HepG2 (cell line): ENCODE data around the gene ZNF467.

Experiments
- ARNT ChIP-seq: fragments of 450-650 bp; IDR thresholded peaks from 2 replicates; pipeline ENCODE4 v1.6.1; 2017
- EP300 ChIP-seq, 3 experiments: sonication (generic) in 1 of 3; formaldehyde crosslinking in 1 of 3; IDR thresholded peaks; 2 replicates each; pipeline versions ENCODE4 v1.5.1 to v1.6.1; 2011 to 2020; ENCODE audit warnings: low read depth in 2 of 3, low read length in 2 of 3, borderline replicate concordance in 1 of 3, improper control_type of control experiment in 1 of 3, mild to moderate bottlenecking in 1 of 3, missing genetic modification reagents in 1 of 3, moderate library complexity in 1 of 3
- MAFK ChIP-seq, 2 experiments: IDR thresholded peaks in 1 of 2; conservative IDR thresholded peaks in 1 of 2; 2 replicates each; pipeline ENCODE4 v1.6.1; 2011; ENCODE audit warnings: improper control_type of control experiment in 2 of 2, low read length in 2 of 2
- NR3C1 ChIP-seq: sonication (generic); formaldehyde crosslinking; IDR thresholded peaks from 2 replicates; pipeline ENCODE4 v1.4.0; 2020; ENCODE audit warnings: missing genetic modification reagents
- PAF1 ChIP-seq: IDR thresholded peaks from 2 replicates; pipeline ENCODE4 v1.6.1; 2016; ENCODE audit warnings: missing genetic modification reagents, missing compliant biosample characterization
- POLR2AphosphoS5 ChIP-seq: IDR thresholded peaks from 2 replicates; pipeline ENCODE4 v1.6.1; 2012; ENCODE audit warnings: low read depth, low read length
- RFX5 ChIP-seq: IDR thresholded peaks from 2 replicates; pipeline ENCODE4 v1.6.1; 2011; ENCODE audit warnings: low read depth, low read length, improper control_type of control experiment
- THAP11 ChIP-seq: IDR thresholded peaks from 2 replicates; pipeline ENCODE4 v1.6.1; 2016; ENCODE audit warnings: missing biosample characterization, missing genetic modification reagents
- ZNF777 ChIP-seq: sonication (generic); formaldehyde crosslinking; IDR thresholded peaks from 2 replicates; pipeline ENCODE4 v1.4.0; 2020; ENCODE audit warnings: missing genetic modification reagents
- TF ChIP-seq, protein P1 (sequence below): sonication (generic); formaldehyde crosslinking; IDR thresholded peaks from 2 replicates; pipeline ENCODE4 v1.5.0; 2020; ENCODE audit warnings: mild to moderate bottlenecking, missing genetic modification reagents, moderate library complexity
- TF ChIP-seq, protein P2 (sequence below): sonication (generic); formaldehyde crosslinking; IDR thresholded peaks from 2 replicates; pipeline ENCODE4 v1.4.0; 2020; ENCODE audit warnings: missing genetic modification reagents, mild to moderate bottlenecking, borderline replicate concordance

DNA sequence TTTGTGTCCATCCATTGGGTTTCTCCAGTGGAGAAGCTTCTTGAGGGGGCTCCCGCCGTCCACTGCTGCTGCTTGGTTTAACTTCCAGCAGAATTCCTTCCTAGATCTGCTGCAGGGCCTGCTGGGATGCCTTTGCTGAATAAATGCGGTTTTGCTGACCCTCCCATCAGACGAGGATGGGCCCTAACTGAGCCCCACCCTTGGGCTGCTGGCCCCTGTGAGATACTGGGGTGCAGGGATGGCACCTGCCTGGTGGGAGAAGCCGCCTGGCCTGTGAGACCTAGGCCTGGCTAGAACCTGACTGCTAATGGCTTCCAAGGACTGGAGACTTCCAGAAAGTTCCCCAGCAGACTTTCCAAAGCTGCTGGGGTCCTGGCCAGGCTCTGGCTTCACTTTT lies 43.8 kb downstream of the ZNF467 start:
- TF ChIP-seq RFX5 (no peak), NR3C1 (CRISPR knock-in tag) (no peak), THAP11 (no peak), POLR2AphosphoS5 (no peak), ARNT (no peak), PAF1 (CRISPR knock-in tag) (no peak), EP300 (IDR thresholded peaks at IDR 0.05; ENCODE audit: low read depth in 2 of 2, low read length in 2 of 2) (no peak), EP300 (CRISPR knock-in tag; IDR thresholded peaks at IDR 0.05; ENCODE audit: borderline replicate concordance) (no peak), MAFK (conservative IDR thresholded peaks at IDR 0.05 in 1 of 2, IDR thresholded peaks at IDR 0.05 in 1 of 2; ENCODE audit: low read length in 2 of 2) (no peak), ZNF777 (CRISPR knock-in tag) (no peak)
- TF ChIP-seq, protein P1, sequence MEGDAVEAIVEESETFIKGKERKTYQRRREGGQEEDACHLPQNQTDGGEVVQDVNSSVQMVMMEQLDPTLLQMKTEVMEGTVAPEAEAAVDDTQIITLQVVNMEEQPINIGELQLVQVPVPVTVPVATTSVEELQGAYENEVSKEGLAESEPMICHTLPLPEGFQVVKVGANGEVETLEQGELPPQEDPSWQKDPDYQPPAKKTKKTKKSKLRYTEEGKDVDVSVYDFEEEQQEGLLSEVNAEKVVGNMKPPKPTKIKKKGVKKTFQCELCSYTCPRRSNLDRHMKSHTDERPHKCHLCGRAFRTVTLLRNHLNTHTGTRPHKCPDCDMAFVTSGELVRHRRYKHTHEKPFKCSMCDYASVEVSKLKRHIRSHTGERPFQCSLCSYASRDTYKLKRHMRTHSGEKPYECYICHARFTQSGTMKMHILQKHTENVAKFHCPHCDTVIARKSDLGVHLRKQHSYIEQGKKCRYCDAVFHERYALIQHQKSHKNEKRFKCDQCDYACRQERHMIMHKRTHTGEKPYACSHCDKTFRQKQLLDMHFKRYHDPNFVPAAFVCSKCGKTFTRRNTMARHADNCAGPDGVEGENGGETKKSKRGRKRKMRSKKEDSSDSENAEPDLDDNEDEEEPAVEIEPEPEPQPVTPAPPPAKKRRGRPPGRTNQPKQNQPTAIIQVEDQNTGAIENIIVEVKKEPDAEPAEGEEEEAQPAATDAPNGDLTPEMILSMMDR = no peak
- TF ChIP-seq, protein P2, sequence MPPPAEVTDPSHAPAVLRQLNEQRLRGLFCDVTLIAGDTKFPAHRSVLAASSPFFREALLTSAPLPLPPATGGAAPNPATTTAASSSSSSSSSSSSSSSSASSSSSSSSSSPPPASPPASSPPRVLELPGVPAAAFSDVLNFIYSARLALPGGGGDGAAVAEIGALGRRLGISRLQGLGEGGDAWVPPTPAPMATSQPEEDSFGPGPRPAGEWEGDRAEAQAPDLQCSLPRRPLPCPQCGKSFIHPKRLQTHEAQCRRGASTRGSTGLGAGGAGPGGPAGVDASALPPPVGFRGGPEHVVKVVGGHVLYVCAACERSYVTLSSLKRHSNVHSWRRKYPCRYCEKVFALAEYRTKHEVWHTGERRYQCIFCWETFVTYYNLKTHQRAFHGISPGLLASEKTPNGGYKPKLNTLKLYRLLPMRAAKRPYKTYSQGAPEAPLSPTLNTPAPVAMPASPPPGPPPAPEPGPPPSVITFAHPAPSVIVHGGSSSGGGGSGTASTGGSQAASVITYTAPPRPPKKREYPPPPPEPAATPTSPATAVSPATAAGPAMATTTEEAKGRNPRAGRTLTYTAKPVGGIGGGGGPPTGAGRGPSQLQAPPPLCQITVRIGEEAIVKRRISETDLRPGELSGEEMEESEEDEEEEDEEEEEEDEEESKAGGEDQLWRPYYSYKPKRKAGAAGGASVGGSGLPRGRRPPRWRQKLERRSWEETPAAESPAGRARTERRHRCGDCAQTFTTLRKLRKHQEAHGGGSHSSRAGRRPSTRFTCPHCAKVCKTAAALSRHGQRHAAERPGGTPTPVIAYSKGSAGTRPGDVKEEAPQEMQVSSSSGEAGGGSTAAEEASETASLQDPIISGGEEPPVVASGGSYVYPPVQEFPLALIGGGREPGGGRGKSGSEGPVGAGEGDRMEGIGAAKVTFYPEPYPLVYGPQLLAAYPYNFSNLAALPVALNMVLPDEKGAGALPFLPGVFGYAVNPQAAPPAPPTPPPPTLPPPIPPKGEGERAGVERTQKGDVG = no peak
